ENCODE data around the gene IL25. TPM values are rescaled to one million over a fixed set of nuclear protein-coding genes. Genes with fewer than 3 reads are reported as not detected.

IL25 gene
- total and polyA plus RNA-seq, 2 experiments from 2014 or later: not detected

DNA sequence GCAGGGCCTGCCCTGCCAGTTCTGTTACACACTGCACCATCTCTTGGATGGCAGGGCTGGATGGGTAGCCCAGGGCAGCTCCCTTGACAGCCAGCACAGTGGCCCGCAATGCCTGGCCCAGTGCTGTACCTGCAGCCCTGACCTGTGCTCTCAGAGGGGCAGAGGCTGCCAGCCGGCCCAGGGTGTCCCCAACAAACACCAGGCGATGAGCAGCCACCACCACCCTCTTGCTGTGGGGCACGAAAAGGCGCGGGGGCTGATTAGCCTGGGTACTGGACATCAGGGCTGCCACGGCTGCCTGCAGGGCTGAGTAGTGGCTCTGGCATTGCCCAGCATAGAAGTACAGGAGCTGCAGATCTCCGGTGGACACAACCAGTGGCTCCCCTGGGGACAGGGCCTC is 15.3 kb upstream of the IL25 start (continued):
- TF ChIP-seq, protein P1, sequence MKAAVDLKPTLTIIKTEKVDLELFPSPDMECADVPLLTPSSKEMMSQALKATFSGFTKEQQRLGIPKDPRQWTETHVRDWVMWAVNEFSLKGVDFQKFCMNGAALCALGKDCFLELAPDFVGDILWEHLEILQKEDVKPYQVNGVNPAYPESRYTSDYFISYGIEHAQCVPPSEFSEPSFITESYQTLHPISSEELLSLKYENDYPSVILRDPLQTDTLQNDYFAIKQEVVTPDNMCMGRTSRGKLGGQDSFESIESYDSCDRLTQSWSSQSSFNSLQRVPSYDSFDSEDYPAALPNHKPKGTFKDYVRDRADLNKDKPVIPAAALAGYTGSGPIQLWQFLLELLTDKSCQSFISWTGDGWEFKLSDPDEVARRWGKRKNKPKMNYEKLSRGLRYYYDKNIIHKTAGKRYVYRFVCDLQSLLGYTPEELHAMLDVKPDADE (IDR thresholded peaks at IDR 0.05): no peak
- TF ChIP-seq CREB1 (CRISPR knock-in tag; IDR thresholded peaks at IDR 0.05; ENCODE audit: low read depth) (no peak), EZH2phosphoT487 (IDR thresholded peaks at IDR 0.05; ENCODE audit: unreplicated experiment) (no peak)

DNA sequence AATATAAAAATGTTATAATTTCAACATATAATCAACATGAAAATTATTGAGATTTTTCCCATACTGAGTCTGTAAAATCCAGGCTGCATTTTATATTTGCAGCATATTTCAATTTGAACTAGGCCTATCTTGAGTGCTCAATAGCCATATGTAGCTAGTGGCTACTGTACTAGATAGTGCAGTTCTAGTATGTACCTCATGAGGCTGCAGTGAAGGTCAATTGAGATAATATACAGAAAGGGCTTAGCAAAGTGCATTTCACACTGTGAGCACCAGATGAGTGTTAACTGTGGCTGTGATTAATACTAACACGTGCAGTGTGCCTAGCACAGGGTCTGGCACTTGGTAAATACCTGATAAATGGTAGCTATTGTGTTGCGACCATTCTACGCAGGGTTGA is 14.6 kb upstream of the IL25 start:
- no peak overlapping the region for H3K27ac ChIP-seq (ENCODE audit: low read depth)
- H3K36me3 ChIP-seq (ENCODE audit: insufficient read depth): no peaks in the 10 kb centered on the region
- no peaks in the 10 kb centered on the region; the same call in 1 of the 2 replicates for H4K20me1 ChIP-seq (replicated peaks; ENCODE audit: insufficient read depth)
- ATAC-seq: no peak
- H3K4me1 ChIP-seq (ENCODE audit: insufficient read depth): peaks cover 7% of the 10 kb centered on the region; the same call in 1 of the 2 replicates
- H3K9me2 ChIP-seq (ENCODE audit: insufficient read depth): no peaks in the 10 kb centered on the region
- H3F3A ChIP-seq (replicated peaks; ENCODE audit: low read depth): no peaks in the 10 kb centered on the region
- no peak overlapping the region for H3K4me2 ChIP-seq
- H3K9me3 Mint-ChIP-seq: no peaks in the 10 kb centered on the region; the same call in 2 of the 3 replicates
- peaks cover 32% of the 10 kb centered on the region for H3K36me3 Mint-ChIP-seq (ENCODE audit: low read depth)
- no peak overlapping the region for H3K4me3 Mint-ChIP-seq
- H3K79me2 ChIP-seq (replicated peaks; ENCODE audit: insufficient read depth): no peaks in the 10 kb centered on the region
- DNase-seq (ENCODE audit: low spot score): no peak
- H3K27ac Mint-ChIP-seq: no peak overlapping the region
- peaks cover 14% of the 10 kb centered on the region for H3K27me3 Mint-ChIP-seq (ENCODE audit: insufficient read depth, low read depth, poor library complexity)
- H2AFZ ChIP-seq: no peak overlapping the region
- peaks cover 26% of the 10 kb centered on the region for H3K4me1 Mint-ChIP-seq
- TF ChIP-seq EZH2 (IDR thresholded peaks at IDR 0.05; ENCODE audit: low read depth, unreplicated experiment) (no peak), CREB1 (CRISPR knock-in tag; IDR thresholded peaks at IDR 0.05; ENCODE audit: low read depth) (no peak)
- TF ChIP-seq, protein P2, sequence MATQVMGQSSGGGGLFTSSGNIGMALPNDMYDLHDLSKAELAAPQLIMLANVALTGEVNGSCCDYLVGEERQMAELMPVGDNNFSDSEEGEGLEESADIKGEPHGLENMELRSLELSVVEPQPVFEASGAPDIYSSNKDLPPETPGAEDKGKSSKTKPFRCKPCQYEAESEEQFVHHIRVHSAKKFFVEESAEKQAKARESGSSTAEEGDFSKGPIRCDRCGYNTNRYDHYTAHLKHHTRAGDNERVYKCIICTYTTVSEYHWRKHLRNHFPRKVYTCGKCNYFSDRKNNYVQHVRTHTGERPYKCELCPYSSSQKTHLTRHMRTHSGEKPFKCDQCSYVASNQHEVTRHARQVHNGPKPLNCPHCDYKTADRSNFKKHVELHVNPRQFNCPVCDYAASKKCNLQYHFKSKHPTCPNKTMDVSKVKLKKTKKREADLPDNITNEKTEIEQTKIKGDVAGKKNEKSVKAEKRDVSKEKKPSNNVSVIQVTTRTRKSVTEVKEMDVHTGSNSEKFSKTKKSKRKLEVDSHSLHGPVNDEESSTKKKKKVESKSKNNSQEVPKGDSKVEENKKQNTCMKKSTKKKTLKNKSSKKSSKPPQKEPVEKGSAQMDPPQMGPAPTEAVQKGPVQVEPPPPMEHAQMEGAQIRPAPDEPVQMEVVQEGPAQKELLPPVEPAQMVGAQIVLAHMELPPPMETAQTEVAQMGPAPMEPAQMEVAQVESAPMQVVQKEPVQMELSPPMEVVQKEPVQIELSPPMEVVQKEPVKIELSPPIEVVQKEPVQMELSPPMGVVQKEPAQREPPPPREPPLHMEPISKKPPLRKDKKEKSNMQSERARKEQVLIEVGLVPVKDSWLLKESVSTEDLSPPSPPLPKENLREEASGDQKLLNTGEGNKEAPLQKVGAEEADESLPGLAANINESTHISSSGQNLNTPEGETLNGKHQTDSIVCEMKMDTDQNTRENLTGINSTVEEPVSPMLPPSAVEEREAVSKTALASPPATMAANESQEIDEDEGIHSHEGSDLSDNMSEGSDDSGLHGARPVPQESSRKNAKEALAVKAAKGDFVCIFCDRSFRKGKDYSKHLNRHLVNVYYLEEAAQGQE (IDR thresholded peaks at IDR 0.05; ENCODE audit: unreplicated experiment): no peak
- TF ChIP-seq, protein P3, sequence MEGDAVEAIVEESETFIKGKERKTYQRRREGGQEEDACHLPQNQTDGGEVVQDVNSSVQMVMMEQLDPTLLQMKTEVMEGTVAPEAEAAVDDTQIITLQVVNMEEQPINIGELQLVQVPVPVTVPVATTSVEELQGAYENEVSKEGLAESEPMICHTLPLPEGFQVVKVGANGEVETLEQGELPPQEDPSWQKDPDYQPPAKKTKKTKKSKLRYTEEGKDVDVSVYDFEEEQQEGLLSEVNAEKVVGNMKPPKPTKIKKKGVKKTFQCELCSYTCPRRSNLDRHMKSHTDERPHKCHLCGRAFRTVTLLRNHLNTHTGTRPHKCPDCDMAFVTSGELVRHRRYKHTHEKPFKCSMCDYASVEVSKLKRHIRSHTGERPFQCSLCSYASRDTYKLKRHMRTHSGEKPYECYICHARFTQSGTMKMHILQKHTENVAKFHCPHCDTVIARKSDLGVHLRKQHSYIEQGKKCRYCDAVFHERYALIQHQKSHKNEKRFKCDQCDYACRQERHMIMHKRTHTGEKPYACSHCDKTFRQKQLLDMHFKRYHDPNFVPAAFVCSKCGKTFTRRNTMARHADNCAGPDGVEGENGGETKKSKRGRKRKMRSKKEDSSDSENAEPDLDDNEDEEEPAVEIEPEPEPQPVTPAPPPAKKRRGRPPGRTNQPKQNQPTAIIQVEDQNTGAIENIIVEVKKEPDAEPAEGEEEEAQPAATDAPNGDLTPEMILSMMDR (conservative IDR thresholded peaks at IDR 0.05; ENCODE audit: low read depth in 2 of 2): no peak
- TF ChIP-seq, protein P4, sequence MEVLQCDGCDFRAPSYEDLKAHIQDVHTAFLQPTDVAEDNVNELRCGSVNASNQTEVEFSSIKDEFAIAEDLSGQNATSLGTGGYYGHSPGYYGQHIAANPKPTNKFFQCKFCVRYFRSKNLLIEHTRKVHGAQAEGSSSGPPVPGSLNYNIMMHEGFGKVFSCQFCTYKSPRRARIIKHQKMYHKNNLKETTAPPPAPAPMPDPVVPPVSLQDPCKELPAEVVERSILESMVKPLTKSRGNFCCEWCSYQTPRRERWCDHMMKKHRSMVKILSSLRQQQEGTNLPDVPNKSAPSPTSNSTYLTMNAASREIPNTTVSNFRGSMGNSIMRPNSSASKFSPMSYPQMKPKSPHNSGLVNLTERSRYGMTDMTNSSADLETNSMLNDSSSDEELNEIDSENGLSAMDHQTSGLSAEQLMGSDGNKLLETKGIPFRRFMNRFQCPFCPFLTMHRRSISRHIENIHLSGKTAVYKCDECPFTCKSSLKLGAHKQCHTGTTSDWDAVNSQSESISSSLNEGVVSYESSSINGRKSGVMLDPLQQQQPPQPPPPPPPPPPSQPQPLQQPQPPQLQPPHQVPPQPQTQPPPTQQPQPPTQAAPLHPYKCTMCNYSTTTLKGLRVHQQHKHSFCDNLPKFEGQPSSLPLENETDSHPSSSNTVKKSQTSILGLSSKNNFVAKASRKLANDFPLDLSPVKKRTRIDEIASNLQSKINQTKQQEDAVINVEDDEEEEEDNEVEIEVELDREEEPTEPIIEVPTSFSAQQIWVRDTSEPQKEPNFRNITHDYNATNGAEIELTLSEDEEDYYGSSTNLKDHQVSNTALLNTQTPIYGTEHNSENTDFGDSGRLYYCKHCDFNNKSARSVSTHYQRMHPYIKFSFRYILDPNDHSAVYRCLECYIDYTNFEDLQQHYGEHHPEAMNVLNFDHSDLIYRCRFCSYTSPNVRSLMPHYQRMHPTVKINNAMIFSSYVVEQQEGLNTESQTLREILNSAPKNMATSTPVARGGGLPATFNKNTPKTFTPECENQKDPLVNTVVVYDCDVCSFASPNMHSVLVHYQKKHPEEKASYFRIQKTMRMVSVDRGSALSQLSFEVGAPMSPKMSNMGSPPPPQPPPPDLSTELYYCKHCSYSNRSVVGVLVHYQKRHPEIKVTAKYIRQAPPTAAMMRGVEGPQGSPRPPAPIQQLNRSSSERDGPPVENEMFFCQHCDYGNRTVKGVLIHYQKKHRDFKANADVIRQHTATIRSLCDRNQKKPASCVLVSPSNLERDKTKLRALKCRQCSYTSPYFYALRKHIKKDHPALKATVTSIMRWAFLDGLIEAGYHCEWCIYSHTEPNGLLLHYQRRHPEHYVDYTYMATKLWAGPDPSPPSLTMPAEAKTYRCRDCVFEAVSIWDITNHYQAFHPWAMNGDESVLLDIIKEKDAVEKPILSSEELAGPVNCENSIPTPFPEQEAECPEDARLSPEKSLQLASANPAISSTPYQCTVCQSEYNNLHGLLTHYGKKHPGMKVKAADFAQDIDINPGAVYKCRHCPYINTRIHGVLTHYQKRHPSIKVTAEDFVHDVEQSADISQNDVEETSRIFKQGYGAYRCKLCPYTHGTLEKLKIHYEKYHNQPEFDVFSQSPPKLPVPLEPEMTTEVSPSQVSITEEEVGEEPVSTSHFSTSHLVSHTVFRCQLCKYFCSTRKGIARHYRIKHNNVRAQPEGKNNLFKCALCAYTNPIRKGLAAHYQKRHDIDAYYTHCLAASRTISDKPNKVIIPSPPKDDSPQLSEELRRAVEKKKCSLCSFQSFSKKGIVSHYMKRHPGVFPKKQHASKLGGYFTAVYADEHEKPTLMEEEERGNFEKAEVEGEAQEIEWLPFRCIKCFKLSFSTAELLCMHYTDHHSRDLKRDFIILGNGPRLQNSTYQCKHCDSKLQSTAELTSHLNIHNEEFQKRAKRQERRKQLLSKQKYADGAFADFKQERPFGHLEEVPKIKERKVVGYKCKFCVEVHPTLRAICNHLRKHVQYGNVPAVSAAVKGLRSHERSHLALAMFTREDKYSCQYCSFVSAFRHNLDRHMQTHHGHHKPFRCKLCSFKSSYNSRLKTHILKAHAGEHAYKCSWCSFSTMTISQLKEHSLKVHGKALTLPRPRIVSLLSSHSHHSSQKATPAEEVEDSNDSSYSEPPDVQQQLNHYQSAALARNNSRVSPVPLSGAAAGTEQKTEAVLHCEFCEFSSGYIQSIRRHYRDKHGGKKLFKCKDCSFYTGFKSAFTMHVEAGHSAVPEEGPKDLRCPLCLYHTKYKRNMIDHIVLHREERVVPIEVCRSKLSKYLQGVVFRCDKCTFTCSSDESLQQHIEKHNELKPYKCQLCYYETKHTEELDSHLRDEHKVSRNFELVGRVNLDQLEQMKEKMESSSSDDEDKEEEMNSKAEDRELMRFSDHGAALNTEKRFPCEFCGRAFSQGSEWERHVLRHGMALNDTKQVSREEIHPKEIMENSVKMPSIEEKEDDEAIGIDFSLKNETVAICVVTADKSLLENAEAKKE (CRISPR knock-in tag; IDR thresholded peaks at IDR 0.05): no peak
- H3K27me3 ChIP-seq (ENCODE audit: insufficient read depth): peaks cover 20% of the 10 kb centered on the region
- no peak overlapping the region for H3K4me3 ChIP-seq

Data from GM23338 (cell line).